CD4-positive, alpha-beta T cell treated with Interleukin-1 beta for 1 hour (primary cell): ENCODE data around the gene CPB2.

Experiments
- DNase-seq, 2 donors: peaks; one replicate each; pipeline ENCODE4 v3.0.0-alpha.2; 2020 to 2022

The CPB2 gene

GRCh38 chr13:46094478-46094877 is 10.4 kb downstream of the CPB2 start:
- no peak for DNase-seq

GRCh38 chr13:46088821-46089562 is 15.8 kb downstream of the CPB2 start:
- DNase-seq, result no peak

- no peak for DNase-seq
Observed at GRCh38 chr13:46087481-46087880, 17.4 kb downstream of the CPB2 start.

GRCh38 chr13:46086985-46087384 is 17.8 kb downstream of the CPB2 start:
- no peak for DNase-seq

- DNase-seq, result no peak
Observed at GRCh38 chr13:46086421-46086922, 18.4 kb downstream of the CPB2 start.

GRCh38 chr13:46085737-46086136 is 19.1 kb downstream of the CPB2 start:
- no peak for DNase-seq

GRCh38 chr13:46082324-46082723 is 22.5 kb downstream of the CPB2 start:
- no peak for DNase-seq

- DNase-seq, result no peak
Observed at GRCh38 chr13:46079770-46080169, 25.1 kb downstream of the CPB2 start.

GRCh38 chr13:46077265-46077664 is 27.6 kb downstream of the CPB2 start:
- no peak for DNase-seq

GRCh38 chr13:46076827-46077226 is 28.0 kb downstream of the CPB2 start:
- no peak for DNase-seq

- no peak for DNase-seq
Observed at GRCh38 chr13:46075811-46076210, 29.0 kb downstream of the CPB2 start.

- DNase-seq, result no peak
Observed at GRCh38 chr13:46071590-46072249, 33.1 kb downstream of the CPB2 start.

- DNase-seq, result no peak
Observed at GRCh38 chr13:46063292-46063691, 41.5 kb downstream of the CPB2 start.

GRCh38 chr13:46062185-46062584 is 42.6 kb downstream of the CPB2 start:
- DNase-seq, result no peak

GRCh38 chr13:46059405-46059804 is 45.4 kb downstream of the CPB2 start:
- DNase-seq, result no peak

- no peak for DNase-seq
Observed at GRCh38 chr13:46058268-46058667, 46.6 kb downstream of the CPB2 start.

- no peak for DNase-seq
Observed at GRCh38 chr13:46057256-46058015, 47.4 kb downstream of the CPB2 start.

GRCh38 chr13:46053162-46054012 is 51.4 kb downstream of the CPB2 start:
- no peak for DNase-seq

- peak; percentile 93 for DNase-seq
Observed at GRCh38 chr13:46052319-46053161, 52.3 kb downstream of the CPB2 start, which contains the start of gene ZC3H13. Gene ZC3H13, minus strand, starts transcription at chr13:46052746. Its CDS starts 7,239 bp downstream, at chr13:46045507.

- no peak for DNase-seq
Observed at GRCh38 chr13:46051968-46052318, 52.9 kb downstream of the CPB2 start.

GRCh38 chr13:46050771-46051170 is 54.1 kb downstream of the CPB2 start:
- no peak for DNase-seq

- DNase-seq, result no peak
Observed at GRCh38 chr13:46045424-46045823, 59.4 kb downstream of the CPB2 start.
